Measurements from ENCODE around the gene NAT9.

DNA sequence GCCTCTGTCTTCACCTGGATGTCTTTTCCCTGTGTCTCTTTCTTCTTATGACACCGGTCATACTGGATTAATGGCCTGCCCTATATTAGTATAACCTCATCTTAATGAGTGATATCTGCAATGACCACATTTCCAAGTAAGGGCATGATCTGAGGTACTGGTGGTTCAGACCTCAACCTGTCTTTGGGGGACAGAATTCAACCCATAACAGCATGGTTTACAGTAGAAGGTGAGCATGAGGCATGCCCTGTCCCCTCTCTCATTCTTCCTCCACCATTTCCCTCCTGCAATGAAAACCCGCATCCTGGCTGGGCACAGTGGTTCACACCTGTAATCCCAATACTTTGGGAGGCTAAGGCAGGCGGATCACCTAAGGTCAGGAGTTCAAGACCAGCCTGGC is 41.9 kb downstream of the NAT9 start:
- TF ChIP-seq, protein P1, sequence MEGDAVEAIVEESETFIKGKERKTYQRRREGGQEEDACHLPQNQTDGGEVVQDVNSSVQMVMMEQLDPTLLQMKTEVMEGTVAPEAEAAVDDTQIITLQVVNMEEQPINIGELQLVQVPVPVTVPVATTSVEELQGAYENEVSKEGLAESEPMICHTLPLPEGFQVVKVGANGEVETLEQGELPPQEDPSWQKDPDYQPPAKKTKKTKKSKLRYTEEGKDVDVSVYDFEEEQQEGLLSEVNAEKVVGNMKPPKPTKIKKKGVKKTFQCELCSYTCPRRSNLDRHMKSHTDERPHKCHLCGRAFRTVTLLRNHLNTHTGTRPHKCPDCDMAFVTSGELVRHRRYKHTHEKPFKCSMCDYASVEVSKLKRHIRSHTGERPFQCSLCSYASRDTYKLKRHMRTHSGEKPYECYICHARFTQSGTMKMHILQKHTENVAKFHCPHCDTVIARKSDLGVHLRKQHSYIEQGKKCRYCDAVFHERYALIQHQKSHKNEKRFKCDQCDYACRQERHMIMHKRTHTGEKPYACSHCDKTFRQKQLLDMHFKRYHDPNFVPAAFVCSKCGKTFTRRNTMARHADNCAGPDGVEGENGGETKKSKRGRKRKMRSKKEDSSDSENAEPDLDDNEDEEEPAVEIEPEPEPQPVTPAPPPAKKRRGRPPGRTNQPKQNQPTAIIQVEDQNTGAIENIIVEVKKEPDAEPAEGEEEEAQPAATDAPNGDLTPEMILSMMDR (conservative IDR thresholded peaks at IDR 0.05 in 1 of 2, IDR thresholded peaks at IDR 0.05 in 1 of 2; ENCODE audit: extremely low read depth in 1 of 2, insufficient read depth in 1 of 2, low read depth in 1 of 2, low read length in 2 of 2), result no peak
- TF ChIP-seq EZH2 (IDR thresholded peaks at IDR 0.05; ENCODE audit: borderline replicate concordance, low read length), result no peak
